ENCODE results near the gene WDR59. TPM values are rescaled to one million over a fixed set of nuclear protein-coding genes. Genes with fewer than 3 reads are reported as not detected.

WDR59 gene
- total and polyA plus RNA-seq, 2 of the 4 experiments (the other 2 are of a cell fraction) = 29.4 to 44.6 TPM

- TF ChIP-seq POLR2A (IDR thresholded peaks at IDR 0.05; ENCODE audit: low read depth, low read length) (no peak), RAD21 (IDR thresholded peaks at IDR 0.05; ENCODE audit: low read length) (no peak), CHD1 (IDR thresholded peaks at IDR 0.05; ENCODE audit: low read depth, low read length) (no peak), CEBPB (IDR thresholded peaks at IDR 0.05; ENCODE audit: low read depth, low read length) (no peak), RCOR1 (IDR thresholded peaks at IDR 0.05; ENCODE audit: insufficient replicate concordance, low read length) (no peak), MAFK (IDR thresholded peaks at IDR 0.05; ENCODE audit: low read depth, low read length) (no peak), ELK1 (IDR thresholded peaks at IDR 0.05; ENCODE audit: borderline replicate concordance, low read depth, low read length) (no peak)
- POLR2A ChIA-PET (ENCODE audit: unreplicated experiment) = no interaction called here
- no peak overlapping the region for H3K4ac ChIP-seq (ENCODE audit: low read depth, low read length)
- no peak overlapping the region for H2BK120ac ChIP-seq (ENCODE audit: low read depth, low read length)
- H4K5ac ChIP-seq (ENCODE audit: low read depth, low read length) = no peak overlapping the region; the same call in 1 of the 2 replicates
- 0 out of 2 replicates have a peak overlapping the region, but pooled peaks have one; percentile 12 for H3K23ac ChIP-seq (ENCODE audit: low read depth, low read length)
- no peaks in the 10 kb centered on the region for H3K9me3 ChIP-seq (ENCODE audit: control insufficient read depth, insufficient read depth, low read length)
- peaks cover 3% of the 10 kb centered on the region; the same call in 1 of the 2 replicates for H3K4me1 ChIP-seq (ENCODE audit: control insufficient read depth, insufficient read depth, low read length)
- no peak overlapping the region for H3K4me3 ChIP-seq (ENCODE audit: insufficient read depth, low read depth, low read length)
- no peak overlapping the region; a peak in 1 of 4 replicates for H4K8ac ChIP-seq (ENCODE audit: low read depth in 2 of 2, low read length in 2 of 2)
- peak overlapping the region; percentile 41; the same call in 1 of the 2 replicates for H3K4me2 ChIP-seq (ENCODE audit: low read depth, low read length)
- no peak overlapping the region for H4K91ac ChIP-seq (ENCODE audit: insufficient read depth, low read depth, low read length)
- H2BK20ac ChIP-seq (ENCODE audit: low read depth, low read length) = no peak overlapping the region
- ATAC-seq (ENCODE audit: low read depth) (peak; percentile 44), DNase-seq (no peak)
- H2AK5ac ChIP-seq (ENCODE audit: low read depth, low read length) = no peak overlapping the region
- H3K36me3 ChIP-seq (ENCODE audit: control insufficient read depth, insufficient read depth, low read length) = no peaks in the 10 kb centered on the region
- H3K9ac ChIP-seq (ENCODE audit: low read depth, low read length) = peak overlapping the region; percentile 11; the same call in 1 of the 2 replicates
- intact Hi-C loops (cut with micrococcal nuclease) = no loop called here
- dilution Hi-C loops (cut with HindIII; ENCODE audit: low sequenced_read_pairs, unreplicated experiment) = no loop called here
- H3K27ac ChIP-seq (ENCODE audit: insufficient read depth, low read length) = peak overlapping the region; percentile 19; the same call in 1 of the 2 replicates
- in situ Hi-C loops (cut with MboI; ENCODE audit: low sequenced_read_pairs) = no loop called here
- H3K9me1 ChIP-seq (ENCODE audit: insufficient read depth, low read length) = no peaks in the 10 kb centered on the region
- CTCF ChIA-PET = interaction anchor here (1.6 kb wide), 1 partner anchor 119 kb away, joined by 3 read pairs; no protein-coding TSS in a partner anchor
- 73% methylated on average over 7 of the region's 13 CpGs; no CpG with 5 or more reads in 1 of the 2 experiments for WGBS, 2 experiments (ENCODE audit: extremely low coverage in 2 of 2, insufficient read length in 1 of 2)
- H3K18ac ChIP-seq (ENCODE audit: low read depth, low read length) = no peak overlapping the region
- no peak overlapping the region for H3K56ac ChIP-seq (ENCODE audit: extremely low read depth, insufficient read depth, low read length)
- no peaks in the 10 kb centered on the region for H4K20me1 ChIP-seq (ENCODE audit: insufficient read depth, low read length)
- BruUV-seq (replicated peaks) = no TSS peak
- peak overlapping the region; percentile 63 for H2AFZ ChIP-seq (replicated peaks; ENCODE audit: low read length, poor library complexity)
- no peak overlapping the region for H3K14ac ChIP-seq (replicated peaks; ENCODE audit: low read depth, low read length)
- no peak overlapping the region for H2AK9ac ChIP-seq (replicated peaks; ENCODE audit: low read depth, low read length, poor library complexity)
- no peak overlapping the region for H2BK15ac ChIP-seq (ENCODE audit: low read depth, low read length)
- H3K27me3 ChIP-seq (ENCODE audit: control insufficient read depth, insufficient read depth, low read length) = no peaks in the 10 kb centered on the region
- no peaks in the 10 kb centered on the region for H3K79me1 ChIP-seq (ENCODE audit: low read depth in 1 of 2, low read length in 2 of 2)
- H2BK5ac ChIP-seq (ENCODE audit: low read depth, low read length, poor library complexity, severe bottlenecking) = no peak overlapping the region
Observed at GRCh38 chr16:74991593-74992403, 6.9 kb upstream of the WDR59 start.

Measured in IMR-90 (cell line).